ENCODE data around the gene CTDSPL. TPM values are rescaled to one million over a fixed set of nuclear protein-coding genes. Genes with fewer than 3 reads are reported as not detected.

Gene CTDSPL
- total RNA-seq, 1 donor from 2014 or later = 30.6 TPM

DNA sequence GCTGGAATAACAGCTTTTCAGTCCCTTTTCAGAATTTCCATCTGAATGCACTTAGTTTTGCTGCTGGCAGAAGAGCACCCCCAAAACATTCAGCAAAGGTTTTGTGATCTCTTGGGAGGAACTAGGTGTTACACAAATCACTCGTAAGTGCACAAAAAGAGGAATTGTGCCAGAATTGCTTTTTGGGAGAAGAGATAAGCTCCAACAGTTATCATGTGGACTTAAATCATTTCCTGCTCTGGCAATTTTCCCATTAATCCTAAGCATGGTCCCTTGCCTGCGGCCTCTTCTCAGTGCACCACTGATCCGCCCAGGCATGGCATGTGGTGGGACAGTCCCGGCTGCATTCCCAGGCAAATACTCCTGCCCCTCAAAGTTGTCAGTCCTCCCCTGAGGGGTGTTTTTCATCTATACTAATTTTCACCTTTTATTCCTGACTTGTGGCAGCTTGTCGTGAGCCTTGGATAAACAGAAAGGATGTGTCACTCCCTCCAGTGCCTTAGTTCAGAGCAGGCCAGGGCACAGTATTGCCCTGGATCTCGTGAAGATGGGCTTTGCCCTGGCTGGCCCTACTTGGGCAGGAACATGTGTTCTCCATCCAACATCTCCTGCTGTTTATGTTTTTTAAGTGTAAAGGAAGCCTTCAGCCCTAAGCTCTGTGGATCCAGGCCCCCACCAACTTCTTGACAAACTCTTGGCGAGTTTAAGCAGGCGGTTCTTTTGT, 84.3 kb downstream of the CTDSPL start:
- Histone ChIP-seq H3K27me3 (ENCODE audit: control insufficient read depth, insufficient read depth, low read length) (no peaks in the 10 kb centered on the region), H3K4me3 (ENCODE audit: low read depth, low read length) (no peak overlapping the region), H3K36me3 (ENCODE audit: control insufficient read depth, insufficient read depth, low read length) (no peaks in the 10 kb centered on the region)
- TF ChIP-seq CTCF (IDR thresholded peaks at IDR 0.05; ENCODE audit: insufficient read depth, low read length, poor library complexity, severe bottlenecking) = no peak
- DNase-seq (ENCODE audit: low read depth) = peak; percentile 37

GRCh38 chr3:37946531-37946889, 84.8 kb downstream of the CTDSPL start:
- no peak for DNase-seq (ENCODE audit: low read depth)
- Histone ChIP-seq H3K27me3 (ENCODE audit: control insufficient read depth, insufficient read depth, low read length) (no peaks in the 10 kb centered on the region), H3K36me3 (ENCODE audit: control insufficient read depth, insufficient read depth, low read length) (no peaks in the 10 kb centered on the region), H3K4me3 (ENCODE audit: low read depth, low read length) (no peak overlapping the region)
- no peak for TF ChIP-seq CTCF (IDR thresholded peaks at IDR 0.05; ENCODE audit: insufficient read depth, low read length, poor library complexity, severe bottlenecking)

DNA sequence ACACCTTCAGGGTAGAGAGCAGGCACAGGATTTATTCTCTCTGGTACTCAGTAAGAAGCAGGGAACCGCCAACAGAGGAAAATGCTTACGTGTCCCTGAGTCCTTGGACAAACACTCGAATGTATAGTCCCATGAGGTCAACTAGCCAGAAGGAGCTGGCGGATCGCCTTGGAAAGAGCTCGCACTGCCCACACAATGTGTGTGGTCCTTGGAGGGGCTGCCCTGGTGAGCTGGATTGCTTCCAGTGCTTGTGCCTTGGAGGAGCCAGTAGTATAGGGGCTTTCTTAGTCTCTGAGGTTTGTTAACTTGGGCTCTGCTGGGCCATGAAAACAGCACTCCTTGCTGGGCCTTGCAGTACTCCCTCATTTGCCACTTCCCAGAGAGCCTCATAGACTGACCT, 88.2 kb downstream of the CTDSPL start:
- DNase-seq (ENCODE audit: low read depth) = no peak
- Histone ChIP-seq H3K36me3 (ENCODE audit: control insufficient read depth, insufficient read depth, low read length) (no peaks in the 10 kb centered on the region), H3K27me3 (ENCODE audit: control insufficient read depth, insufficient read depth, low read length) (no peaks in the 10 kb centered on the region), H3K4me3 (ENCODE audit: low read depth, low read length) (no peak overlapping the region)
- no peak for TF ChIP-seq CTCF (IDR thresholded peaks at IDR 0.05; ENCODE audit: insufficient read depth, low read length, poor library complexity, severe bottlenecking)

GRCh38 chr3:37952564-37952963, 90.9 kb downstream of the CTDSPL start:
- TF ChIP-seq CTCF (IDR thresholded peaks at IDR 0.05; ENCODE audit: insufficient read depth, low read length, poor library complexity, severe bottlenecking) = no peak
- H3K36me3 ChIP-seq (ENCODE audit: control insufficient read depth, insufficient read depth, low read length) = no peaks in the 10 kb centered on the region
- H3K27me3 ChIP-seq (ENCODE audit: control insufficient read depth, insufficient read depth, low read length) = no peaks in the 10 kb centered on the region
- H3K4me3 ChIP-seq (ENCODE audit: low read depth, low read length) = no peak overlapping the region
- DNase-seq (ENCODE audit: low read depth) = no peak

- Histone ChIP-seq H3K27me3 (ENCODE audit: control insufficient read depth, insufficient read depth, low read length) (no peaks in the 10 kb centered on the region), H3K4me3 (ENCODE audit: low read depth, low read length) (no peak overlapping the region), H3K36me3 (ENCODE audit: control insufficient read depth, insufficient read depth, low read length) (no peaks in the 10 kb centered on the region)
- DNase-seq (ENCODE audit: low read depth) = no peak
- no peak for TF ChIP-seq CTCF (IDR thresholded peaks at IDR 0.05; ENCODE audit: insufficient read depth, low read length, poor library complexity, severe bottlenecking)
Measured at GRCh38 chr3:37953226-37953625, 91.5 kb downstream of the CTDSPL start.
